Liver (tissue), 9 donors: ENCODE measurements around the gene THSD7B. TPM values are rescaled to one million over a fixed set of nuclear protein-coding genes. Genes with fewer than 3 reads are reported as not detected.

Experiments used
- DNase-seq: peaks from one replicate; pipeline ENCODE4 v3.0.0-alpha.2; 2017; ENCODE audit warnings: low spot score
- H3K27ac ChIP-seq, 2 donors: one replicate each; pipeline ENCODE4 v1.7.0; 2013; ENCODE audit warnings: inconsistent platforms in 2 of 2, low read length in 2 of 2, control low read depth in 1 of 2, low read depth in 1 of 2, mild to moderate bottlenecking in 1 of 2
- H3K27me3 ChIP-seq, 4 donors: one replicate each; pipeline versions ENCODE4 v1.6.1 to v1.7.0; 2013; ENCODE audit warnings: low read length in 3 of 4, inconsistent platforms in 1 of 4, mild to moderate bottlenecking in 1 of 4, moderate library complexity in 1 of 4; ENCODE audit not compliant: control insufficient read depth in 4 of 4, insufficient read depth in 4 of 4
- H3K36me3 ChIP-seq, 4 donors: one replicate each; pipeline versions ENCODE4 v1.6.1 to v1.7.0; 2013; ENCODE audit warnings: low read length in 3 of 4, mild to moderate bottlenecking in 3 of 4, low read depth in 1 of 4, moderate library complexity in 1 of 4; ENCODE audit not compliant: control insufficient read depth in 4 of 4, insufficient read depth in 3 of 4
- H3K4me1 ChIP-seq, 4 donors: one replicate each; pipeline versions ENCODE4 v1.6.1 to v1.7.0; 2013; ENCODE audit warnings: low read length in 3 of 4, mild to moderate bottlenecking in 3 of 4, moderate library complexity in 1 of 4; ENCODE audit not compliant: control insufficient read depth in 4 of 4, insufficient read depth in 4 of 4
- H3K4me3 ChIP-seq, 3 donors: one replicate each; pipeline versions ENCODE4 v1.6.1 to v1.7.0; 2013; ENCODE audit warnings: low read length in 3 of 3, control low read depth in 1 of 3, low read depth in 1 of 3, mild to moderate bottlenecking in 1 of 3
- H3K9ac ChIP-seq, 2 donors: one replicate each; pipeline ENCODE4 v1.7.0; 2013; ENCODE audit warnings: low read length in 2 of 2, mild to moderate bottlenecking in 2 of 2, moderate library complexity in 2 of 2, control low read depth in 1 of 2, low read depth in 1 of 2
- H3K9me3 ChIP-seq, 4 donors: one replicate each; pipeline versions ENCODE4 v1.6.1 to v1.7.0; 2013; ENCODE audit warnings: low read length in 3 of 4; ENCODE audit not compliant: control insufficient read depth in 4 of 4
- ATF3 ChIP-seq: IDR thresholded peaks from 2 replicates; pipeline ENCODE4 v1.6.1; 2016; ENCODE audit warnings: antibody characterized with exemption
- FOXA1 ChIP-seq: IDR thresholded peaks from 2 replicates; pipeline ENCODE4 v1.6.1; 2016; ENCODE audit warnings: antibody characterized with exemption
- JUND ChIP-seq, 2 donors: IDR thresholded peaks; 2 replicates each; pipeline ENCODE4 v1.6.1; 2016; ENCODE audit warnings: antibody characterized with exemption in 2 of 2
- YY1 ChIP-seq: IDR thresholded peaks from 2 replicates; pipeline ENCODE4 v1.6.1; 2016; ENCODE audit warnings: antibody characterized with exemption, mild to moderate bottlenecking
- ZBTB33 ChIP-seq: IDR thresholded peaks from 2 replicates; pipeline ENCODE4 v1.6.1; 2016; ENCODE audit warnings: antibody characterized with exemption
- WGBS: extraction: QIAGEN DNeasy Blood & Tissue Kit; methylation state at CpG from one replicate; pipeline ENCODE4 v1.1.7; 2013; 5-methylcytosine and 5-hydroxymethylcytosine counted together
- polyA plus RNA-seq, 2 donors: library from polyadenylated mRNA; stranded (reverse) in 1 of 2; unstranded in 1 of 2; fragments of 200-250 nt in 1 of 2; fragments of >200 nt in 1 of 2; fragmentation: Nextera tagmentation in 1 of 2; extraction: Ambion mirVana in 1 of 2; gene quantifications; one replicate each; pipeline versions ENCODE4 v1.2.1 to v1.2.3, GENCODE V29; 2013 to 2015
- total RNA-seq, 2 donors: library from RNA; depleted of rRNA; stranded (reverse); fragments of >200 nt; gene quantifications; one replicate each; pipeline ENCODE4 v1.2.3, GENCODE V29; 2014
- TF ChIP-seq, protein P1 (sequence below): IDR thresholded peaks from 2 replicates; pipeline ENCODE4 v1.6.1; 2016; ENCODE audit warnings: antibody characterized with exemption, mild to moderate bottlenecking
- TF ChIP-seq, protein P2 (sequence below): fragments of 150-350 bp; IDR thresholded peaks from 2 replicates; pipeline ENCODE4 v1.5.1; 2017; ENCODE audit warnings: improper control_type of control experiment, low read depth, low read length; ENCODE audit not compliant: missing input control
- donor health status: healthy.
- donor health status: healthy.
- donor health status: healthy.
- donor health status: healthy.
- donor health status: healthy.

Gene THSD7B, protein sequence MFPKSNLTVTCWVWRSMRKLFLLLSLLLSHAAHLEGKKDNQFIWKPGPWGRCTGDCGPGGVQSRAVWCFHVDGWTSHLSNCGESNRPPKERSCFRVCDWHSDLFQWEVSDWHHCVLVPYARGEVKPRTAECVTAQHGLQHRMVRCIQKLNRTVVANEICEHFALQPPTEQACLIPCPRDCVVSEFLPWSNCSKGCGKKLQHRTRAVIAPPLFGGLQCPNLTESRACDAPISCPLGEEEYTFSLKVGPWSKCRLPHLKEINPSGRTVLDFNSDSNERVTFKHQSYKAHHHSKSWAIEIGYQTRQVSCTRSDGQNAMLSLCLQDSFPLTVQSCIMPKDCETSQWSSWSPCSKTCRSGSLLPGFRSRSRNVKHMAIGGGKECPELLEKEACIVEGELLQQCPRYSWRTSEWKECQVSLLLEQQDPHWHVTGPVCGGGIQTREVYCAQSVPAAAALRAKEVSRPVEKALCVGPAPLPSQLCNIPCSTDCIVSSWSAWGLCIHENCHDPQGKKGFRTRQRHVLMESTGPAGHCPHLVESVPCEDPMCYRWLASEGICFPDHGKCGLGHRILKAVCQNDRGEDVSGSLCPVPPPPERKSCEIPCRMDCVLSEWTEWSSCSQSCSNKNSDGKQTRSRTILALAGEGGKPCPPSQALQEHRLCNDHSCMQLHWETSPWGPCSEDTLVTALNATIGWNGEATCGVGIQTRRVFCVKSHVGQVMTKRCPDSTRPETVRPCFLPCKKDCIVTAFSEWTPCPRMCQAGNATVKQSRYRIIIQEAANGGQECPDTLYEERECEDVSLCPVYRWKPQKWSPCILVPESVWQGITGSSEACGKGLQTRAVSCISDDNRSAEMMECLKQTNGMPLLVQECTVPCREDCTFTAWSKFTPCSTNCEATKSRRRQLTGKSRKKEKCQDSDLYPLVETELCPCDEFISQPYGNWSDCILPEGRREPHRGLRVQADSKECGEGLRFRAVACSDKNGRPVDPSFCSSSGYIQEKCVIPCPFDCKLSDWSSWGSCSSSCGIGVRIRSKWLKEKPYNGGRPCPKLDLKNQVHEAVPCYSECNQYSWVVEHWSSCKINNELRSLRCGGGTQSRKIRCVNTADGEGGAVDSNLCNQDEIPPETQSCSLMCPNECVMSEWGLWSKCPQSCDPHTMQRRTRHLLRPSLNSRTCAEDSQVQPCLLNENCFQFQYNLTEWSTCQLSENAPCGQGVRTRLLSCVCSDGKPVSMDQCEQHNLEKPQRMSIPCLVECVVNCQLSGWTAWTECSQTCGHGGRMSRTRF (N-terminal part only)
- total RNA-seq (under 1 TPM; 0.42 to 0.75 TPM), polyA plus RNA-seq (under 1 TPM in 1 of 2 donors, not detected in 1; 0.01 TPM)

DNA sequence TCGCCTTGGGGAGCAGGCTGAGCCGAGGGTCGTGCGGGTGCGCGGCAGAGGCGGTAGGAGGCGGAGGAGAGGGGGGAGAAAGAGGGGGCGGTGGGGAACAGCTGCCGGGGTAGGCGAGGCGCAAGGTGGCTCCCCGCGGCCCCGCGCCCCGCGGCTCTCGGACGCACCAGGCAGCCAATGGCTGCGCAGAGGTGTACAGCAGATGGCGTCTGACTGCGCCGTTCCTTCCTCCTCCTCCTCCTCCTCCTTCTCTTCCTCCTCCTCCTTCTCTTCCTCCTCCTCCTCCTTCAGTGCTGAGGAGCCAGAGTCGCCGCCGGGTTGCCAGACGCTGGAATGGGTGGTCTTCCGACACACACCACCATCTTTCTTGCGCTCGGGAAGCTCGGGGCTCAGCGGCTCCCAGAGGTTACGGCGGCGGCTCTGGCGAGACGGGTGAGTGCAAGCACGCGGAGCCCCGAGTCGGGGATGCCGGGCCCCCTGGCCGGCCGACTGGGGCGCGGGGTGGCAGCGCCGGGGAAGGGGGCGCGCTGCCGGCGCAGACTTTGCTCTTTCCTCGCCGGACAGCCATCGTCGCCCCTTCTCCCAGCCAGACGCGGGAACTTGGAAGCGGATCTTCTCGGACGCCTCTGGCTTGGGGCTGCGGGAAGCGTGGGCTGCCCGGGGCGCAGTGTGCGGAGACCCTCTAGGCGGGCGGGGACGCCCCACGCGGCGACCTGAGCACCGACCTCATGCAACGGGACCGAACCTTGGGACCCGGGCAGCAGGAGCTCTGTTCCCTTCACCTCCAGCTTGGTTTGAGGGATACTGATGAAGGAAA lies at the start of gene THSD7B:
Gene THSD7B, plus strand, starts transcription at position 290 of the 817 bp plus-strand sequence. CDS start 116,634 bp downstream, outside the sequence.
- peaks cover 6 to 15% (median 9%) of the 10 kb centered on the region in 4 donors for H3K4me1 ChIP-seq
- TF ChIP-seq ATF3: no peak
- no peak for DNase-seq
- 4% methylated on average over 77 of the region's 77 CpGs for WGBS
- peaks cover 0 to 17% (median 4%) of the 10 kb centered on the region in 4 donors for H3K27me3 ChIP-seq
- no peak within 1 kb of the TSS for H3K9ac ChIP-seq
- H3K4me3 ChIP-seq: peak within 1 kb of the TSS in 1 of 3 donors; percentile 42
- H3K27ac ChIP-seq: no peak within 1 kb of the TSS
- H3K9me3 ChIP-seq: no peaks in the 10 kb centered on the region
- H3K36me3 ChIP-seq: no peaks in the 10 kb centered on the region

DNA sequence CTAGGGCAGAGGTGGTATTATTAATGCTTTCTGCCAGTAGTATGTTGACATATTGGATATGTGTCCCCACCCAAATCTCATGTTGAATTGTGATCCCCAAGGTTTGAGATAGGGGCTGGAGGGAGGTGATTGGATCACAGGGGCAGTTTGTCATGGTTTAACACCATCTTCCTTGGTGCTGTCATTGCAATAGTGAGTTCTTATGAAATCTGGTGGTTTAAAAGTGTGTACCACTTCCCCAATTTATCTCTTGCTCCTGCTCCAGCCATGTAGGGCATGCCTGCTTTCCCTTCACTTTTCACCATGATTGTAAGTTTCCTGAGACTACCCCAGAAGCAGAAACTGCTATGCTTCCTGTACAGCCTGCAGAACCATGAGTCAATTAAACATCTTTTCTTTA lies 47.1 kb upstream of the THSD7B start:
- no peaks in the 10 kb centered on the region for H3K36me3 ChIP-seq
- no peak for DNase-seq
- H3K9ac ChIP-seq: no peak overlapping the region
- H3K9me3 ChIP-seq: peaks cover 0 to 1% (median 0%) of the 10 kb centered on the region in 4 donors
- H3K27me3 ChIP-seq: peaks cover 0 to 3% (median 0%) of the 10 kb centered on the region in 4 donors
- no peak overlapping the region for H3K4me3 ChIP-seq
- peaks cover 0 to 2% (median 0%) of the 10 kb centered on the region in 4 donors for H3K4me1 ChIP-seq
- no peak for TF ChIP-seq ATF3
- no peak for TF ChIP-seq ZBTB33
- TF ChIP-seq FOXA1: no peak
- TF ChIP-seq YY1: no peak
- no peak overlapping the region for H3K27ac ChIP-seq

- H3K27ac ChIP-seq: no peak overlapping the region
- no peak overlapping the region for H3K4me3 ChIP-seq
- 56% methylated on average over 4 of the region's 4 CpGs for WGBS
- H3K4me1 ChIP-seq: no peaks in the 10 kb centered on the region
- H3K36me3 ChIP-seq: no peaks in the 10 kb centered on the region
- no peaks in the 10 kb centered on the region for H3K27me3 ChIP-seq
- H3K9ac ChIP-seq: no peak overlapping the region
- H3K9me3 ChIP-seq: no peaks in the 10 kb centered on the region
- DNase-seq: no peak
- TF ChIP-seq ZBTB33 (no peak), JUND (IDR thresholded peaks at IDR 0.05) (no peak), FOXA1 (no peak)
- TF ChIP-seq, protein P1, sequence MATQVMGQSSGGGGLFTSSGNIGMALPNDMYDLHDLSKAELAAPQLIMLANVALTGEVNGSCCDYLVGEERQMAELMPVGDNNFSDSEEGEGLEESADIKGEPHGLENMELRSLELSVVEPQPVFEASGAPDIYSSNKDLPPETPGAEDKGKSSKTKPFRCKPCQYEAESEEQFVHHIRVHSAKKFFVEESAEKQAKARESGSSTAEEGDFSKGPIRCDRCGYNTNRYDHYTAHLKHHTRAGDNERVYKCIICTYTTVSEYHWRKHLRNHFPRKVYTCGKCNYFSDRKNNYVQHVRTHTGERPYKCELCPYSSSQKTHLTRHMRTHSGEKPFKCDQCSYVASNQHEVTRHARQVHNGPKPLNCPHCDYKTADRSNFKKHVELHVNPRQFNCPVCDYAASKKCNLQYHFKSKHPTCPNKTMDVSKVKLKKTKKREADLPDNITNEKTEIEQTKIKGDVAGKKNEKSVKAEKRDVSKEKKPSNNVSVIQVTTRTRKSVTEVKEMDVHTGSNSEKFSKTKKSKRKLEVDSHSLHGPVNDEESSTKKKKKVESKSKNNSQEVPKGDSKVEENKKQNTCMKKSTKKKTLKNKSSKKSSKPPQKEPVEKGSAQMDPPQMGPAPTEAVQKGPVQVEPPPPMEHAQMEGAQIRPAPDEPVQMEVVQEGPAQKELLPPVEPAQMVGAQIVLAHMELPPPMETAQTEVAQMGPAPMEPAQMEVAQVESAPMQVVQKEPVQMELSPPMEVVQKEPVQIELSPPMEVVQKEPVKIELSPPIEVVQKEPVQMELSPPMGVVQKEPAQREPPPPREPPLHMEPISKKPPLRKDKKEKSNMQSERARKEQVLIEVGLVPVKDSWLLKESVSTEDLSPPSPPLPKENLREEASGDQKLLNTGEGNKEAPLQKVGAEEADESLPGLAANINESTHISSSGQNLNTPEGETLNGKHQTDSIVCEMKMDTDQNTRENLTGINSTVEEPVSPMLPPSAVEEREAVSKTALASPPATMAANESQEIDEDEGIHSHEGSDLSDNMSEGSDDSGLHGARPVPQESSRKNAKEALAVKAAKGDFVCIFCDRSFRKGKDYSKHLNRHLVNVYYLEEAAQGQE: no peak
- TF ChIP-seq, protein P2, sequence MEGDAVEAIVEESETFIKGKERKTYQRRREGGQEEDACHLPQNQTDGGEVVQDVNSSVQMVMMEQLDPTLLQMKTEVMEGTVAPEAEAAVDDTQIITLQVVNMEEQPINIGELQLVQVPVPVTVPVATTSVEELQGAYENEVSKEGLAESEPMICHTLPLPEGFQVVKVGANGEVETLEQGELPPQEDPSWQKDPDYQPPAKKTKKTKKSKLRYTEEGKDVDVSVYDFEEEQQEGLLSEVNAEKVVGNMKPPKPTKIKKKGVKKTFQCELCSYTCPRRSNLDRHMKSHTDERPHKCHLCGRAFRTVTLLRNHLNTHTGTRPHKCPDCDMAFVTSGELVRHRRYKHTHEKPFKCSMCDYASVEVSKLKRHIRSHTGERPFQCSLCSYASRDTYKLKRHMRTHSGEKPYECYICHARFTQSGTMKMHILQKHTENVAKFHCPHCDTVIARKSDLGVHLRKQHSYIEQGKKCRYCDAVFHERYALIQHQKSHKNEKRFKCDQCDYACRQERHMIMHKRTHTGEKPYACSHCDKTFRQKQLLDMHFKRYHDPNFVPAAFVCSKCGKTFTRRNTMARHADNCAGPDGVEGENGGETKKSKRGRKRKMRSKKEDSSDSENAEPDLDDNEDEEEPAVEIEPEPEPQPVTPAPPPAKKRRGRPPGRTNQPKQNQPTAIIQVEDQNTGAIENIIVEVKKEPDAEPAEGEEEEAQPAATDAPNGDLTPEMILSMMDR: no peak
These were observed 37.2 kb upstream of the THSD7B start for GRCh38 chr2:136727973-136728699.
